HEK293T (cell line): Measurements from ENCODE around the gene ZNRF1.
"Not testable (repeated sequence)": the region's sequence is repeated elsewhere in the genome, so short reads cannot be mapped to it uniquely, and the experiment has no call there.

Experiments
- CTCF ChIA-PET: fragments of 350-600 bp; formaldehyde crosslinking; extraction: SDS; loops from one replicate; lab custom pipeline; 2021; ENCODE audit warnings: antibody characterized with exemption, inconsistent platforms; lab: Yijun Ruan, JAX
- POLR2A ChIA-PET: fragments of 350-600 bp; formaldehyde crosslinking; extraction: SDS; loops from one replicate; lab custom pipeline; 2020; ENCODE audit warnings: antibody characterized with exemption, inconsistent platforms; lab: Yijun Ruan, JAX
- DNase-seq: peaks from one replicate; pipeline ENCODE4 v3.0.0; 2012; ENCODE audit warnings: mixed read lengths; ENCODE audit errors: extremely low spot score
- ARNT ChIP-seq: fragments of 450-650 bp; IDR thresholded peaks from 2 replicates; pipeline ENCODE4 v1.6.1; 2017; ENCODE audit warnings: mild to moderate bottlenecking
- BHLHE40 ChIP-seq: fragments of 450-650 bp; IDR thresholded peaks from 2 replicates; pipeline ENCODE4 v1.6.1; 2016; ENCODE audit warnings: mild to moderate bottlenecking, moderate library complexity, borderline replicate concordance
- CTBP1 ChIP-seq: fragments of 450-650 bp; IDR thresholded peaks from 2 replicates; pipeline ENCODE4 v1.6.1; 2016; ENCODE audit warnings: borderline replicate concordance
- ELF4 ChIP-seq: fragments of 450-650 bp; IDR thresholded peaks from 2 replicates; pipeline ENCODE4 v1.6.1; 2017; ENCODE audit warnings: antibody characterized with exemption
- FOXA1 ChIP-seq: fragments of 450-650 bp; IDR thresholded peaks from 2 replicates; pipeline ENCODE4 v1.6.1; 2016; ENCODE audit warnings: mild to moderate bottlenecking
- FOXK2 ChIP-seq: fragments of 450-650 bp; IDR thresholded peaks from 2 replicates; pipeline ENCODE4 v1.6.1; 2016; ENCODE audit warnings: mild to moderate bottlenecking
- FOXM1 ChIP-seq: fragments of 450-650 bp; IDR thresholded peaks from 2 replicates; pipeline ENCODE4 v1.6.1; 2017; ENCODE audit warnings: mild to moderate bottlenecking, borderline replicate concordance
- HDGF ChIP-seq: fragments of 450-650 bp; IDR thresholded peaks from 2 replicates; pipeline ENCODE4 v1.6.1; 2017; ENCODE audit warnings: antibody characterized with exemption, borderline replicate concordance
- L3MBTL2 ChIP-seq: fragments of 450-650 bp; conservative IDR thresholded peaks from 2 replicates; pipeline ENCODE4 v1.6.1; 2016; ENCODE audit warnings: mild to moderate bottlenecking
- LEF1 ChIP-seq: fragments of 450-650 bp; IDR thresholded peaks from 2 replicates; pipeline ENCODE4 v1.6.1; 2017; ENCODE audit warnings: mild to moderate bottlenecking, borderline replicate concordance
- NFRKB ChIP-seq: fragments of 450-650 bp; IDR thresholded peaks from 2 replicates; pipeline ENCODE4 v1.6.1; 2016; ENCODE audit warnings: mild to moderate bottlenecking, moderate library complexity
- PKNOX1 ChIP-seq: fragments of 450-650 bp; IDR thresholded peaks from 2 replicates; pipeline ENCODE4 v1.6.1; 2016
- SUZ12 ChIP-seq: fragments of 450-650 bp; IDR thresholded peaks from 2 replicates; pipeline ENCODE4 v1.6.1; 2016; ENCODE audit warnings: mild to moderate bottlenecking
- TARDBP ChIP-seq: fragments of 450-650 bp; IDR thresholded peaks from 2 replicates; pipeline ENCODE4 v1.6.1; 2016
- ZNF384 ChIP-seq: fragments of 450-650 bp; IDR thresholded peaks from 2 replicates; pipeline ENCODE4 v1.6.1; 2016

Gene ZNRF1

GRCh38 chr16:75122609-75123008 is 123.8 kb downstream of the ZNRF1 start:
- ChIA-PET POLR2A (no interaction called here), CTCF (no interaction called here)
- DNase-seq, result no peak
- no peak for TF ChIP-seq PKNOX1
- TF ChIP-seq SUZ12, result no peak

- no peak for TF ChIP-seq L3MBTL2
- TF ChIP-seq ELF4, result no peak
- TF ChIP-seq ARNT, result no peak
- no peak for TF ChIP-seq CTBP1
- TF ChIP-seq SUZ12, result no peak
- no peak for TF ChIP-seq FOXA1
- TF ChIP-seq LEF1, result no peak
- no peak for TF ChIP-seq HDGF
- TF ChIP-seq FOXM1, result no peak
- ChIA-PET POLR2A (no interaction called here), CTCF (no interaction called here)
- DNase-seq, result no peak
Measured at GRCh38 chr16:75127713-75128415, 129.0 kb downstream of the ZNRF1 start.

- POLR2A ChIA-PET, DNase-seq: not testable (repeated sequence)
- CTCF ChIA-PET, result interaction anchor here (0.7 kb wide), 1 partner anchor 131 kb away, joined by 3 read pairs; the partner anchor contains the start of gene ZNRF1
- peak; percentile 85 for TF ChIP-seq PKNOX1
Measured at GRCh38 chr16:75129421-75130149, 130.8 kb downstream of the ZNRF1 start.

GRCh38 chr16:75130150-75130771 is 131.4 kb downstream of the ZNRF1 start:
- no peak for DNase-seq
- ChIA-PET POLR2A (no interaction called here), CTCF (interaction anchor here (1.1 kb wide), 1 partner anchor 132 kb away, joined by 3 read pairs; the partner anchor contains the start of gene ZNRF1)
- TF ChIP-seq NFRKB, result no peak
- TF ChIP-seq ZNF384, result no peak
- no peak for TF ChIP-seq TARDBP
- TF ChIP-seq FOXK2, result no peak
- no peak for TF ChIP-seq PKNOX1
- no peak for TF ChIP-seq FOXA1
- no peak for TF ChIP-seq CTBP1
- no peak for TF ChIP-seq BHLHE40
- TF ChIP-seq HDGF, result no peak
- no peak for TF ChIP-seq L3MBTL2
- no peak for TF ChIP-seq ARNT
- no peak for TF ChIP-seq LEF1

- no peak for TF ChIP-seq BHLHE40
- TF ChIP-seq TARDBP, result no peak
- TF ChIP-seq LEF1, result no peak
- no peak for TF ChIP-seq L3MBTL2
- no peak for TF ChIP-seq ELF4
- TF ChIP-seq CTBP1, result no peak
- TF ChIP-seq NFRKB, result no peak
- TF ChIP-seq HDGF, result no peak
- TF ChIP-seq PKNOX1, result no peak
- POLR2A ChIA-PET, result no interaction called here
- no peak for DNase-seq
- CTCF ChIA-PET, result interaction anchor here (1.1 kb wide), 1 partner anchor 133 kb away, joined by 3 read pairs; the partner anchor contains the start of gene ZNRF1
Measured at GRCh38 chr16:75131081-75131480, 132.3 kb downstream of the ZNRF1 start.

- TF ChIP-seq HDGF, result no peak
- no peak for TF ChIP-seq LEF1
- no peak for TF ChIP-seq NFRKB
- no peak for TF ChIP-seq TARDBP
- ChIA-PET CTCF (no interaction called here), POLR2A (no interaction called here)
- DNase-seq, result no peak
Measured at GRCh38 chr16:75138233-75138632, 139.4 kb downstream of the ZNRF1 start.
